ENCODE data around the gene KIF18A.

KIF18A gene

GRCh38 chr11:28043930-28044709 is 63.8 kb downstream of the KIF18A start:
- no peak for DNase-seq (ENCODE audit: low read depth in 2 of 2)

DNA sequence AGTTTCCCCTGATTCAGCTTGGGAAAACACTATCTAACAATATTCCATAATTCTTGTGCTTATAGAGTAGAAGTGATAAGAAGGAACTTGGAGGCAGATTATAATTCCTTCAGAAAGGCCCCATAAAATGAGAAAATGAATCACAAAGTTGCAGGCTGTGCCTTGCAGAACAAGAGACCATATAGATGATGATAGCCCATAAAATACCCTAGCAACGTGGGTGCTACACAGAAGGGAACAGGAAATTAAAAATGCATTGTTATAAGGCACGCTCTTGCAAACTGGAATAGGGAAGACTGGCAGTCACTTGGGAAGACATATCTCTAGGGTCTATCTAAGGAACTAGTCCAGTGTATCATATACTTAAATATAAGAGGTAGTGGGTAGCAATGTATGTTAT is 67.6 kb downstream of the KIF18A start:
- DNase-seq (ENCODE audit: low read depth in 2 of 2): no peak

DNA sequence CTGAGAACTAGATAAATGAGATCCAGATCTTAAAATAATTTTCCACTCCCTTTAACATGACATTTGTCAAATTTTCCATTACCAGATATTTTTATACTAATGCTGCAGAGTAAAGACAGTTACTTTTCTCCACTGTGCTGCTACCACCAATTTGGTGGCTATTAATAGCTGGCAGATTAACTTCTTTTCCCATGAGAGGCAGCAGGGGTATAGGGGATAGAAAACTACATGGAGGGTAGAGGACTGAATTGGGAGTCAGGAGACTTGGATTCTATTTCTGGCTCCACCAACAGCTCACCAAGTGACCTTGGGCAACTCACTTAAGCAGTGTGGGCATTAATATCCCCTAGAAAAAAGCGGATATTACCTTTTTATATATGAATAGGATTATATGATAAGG is 69.2 kb downstream of the KIF18A start:
- no peak for DNase-seq (ENCODE audit: low read depth in 2 of 2)

DNA sequence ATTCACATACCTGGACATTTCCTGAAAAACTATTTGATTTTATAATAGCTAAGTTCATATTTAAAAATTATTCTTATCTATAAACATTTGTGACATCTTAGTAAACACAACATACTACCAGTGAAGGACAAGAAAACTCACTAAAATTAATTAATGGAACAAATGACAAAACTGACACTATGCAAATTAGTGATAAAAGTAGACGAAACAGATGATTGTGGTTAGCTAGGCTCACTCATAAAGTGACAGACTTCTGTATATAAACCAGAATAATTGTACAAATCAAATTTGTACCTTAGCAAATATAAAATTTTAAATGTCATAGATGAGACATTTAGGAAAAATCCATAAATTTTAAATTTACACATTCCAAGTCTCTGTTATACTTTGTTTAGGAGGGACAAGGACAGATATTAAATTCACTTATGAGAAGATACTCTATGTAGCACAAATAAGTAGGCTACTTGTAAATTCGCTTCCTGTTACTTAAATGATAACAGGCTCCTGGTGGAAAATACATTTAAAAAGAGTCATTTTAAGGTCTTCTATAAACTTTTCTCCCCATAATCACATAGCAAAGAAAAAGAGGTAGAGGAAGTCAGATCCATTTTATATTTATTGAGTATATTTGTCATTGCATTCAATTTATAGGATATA is 81.2 kb downstream of the KIF18A start:
- no peak for DNase-seq (ENCODE audit: low read depth in 2 of 2)

GRCh38 chr11:28017816-28018215 is 90.1 kb downstream of the KIF18A start:
- no peak for DNase-seq (ENCODE audit: low read depth in 2 of 2)

GRCh38 chr11:28011813-28012212 is 96.1 kb downstream of the KIF18A start:
- no peak for DNase-seq (ENCODE audit: low read depth in 2 of 2)

DNA sequence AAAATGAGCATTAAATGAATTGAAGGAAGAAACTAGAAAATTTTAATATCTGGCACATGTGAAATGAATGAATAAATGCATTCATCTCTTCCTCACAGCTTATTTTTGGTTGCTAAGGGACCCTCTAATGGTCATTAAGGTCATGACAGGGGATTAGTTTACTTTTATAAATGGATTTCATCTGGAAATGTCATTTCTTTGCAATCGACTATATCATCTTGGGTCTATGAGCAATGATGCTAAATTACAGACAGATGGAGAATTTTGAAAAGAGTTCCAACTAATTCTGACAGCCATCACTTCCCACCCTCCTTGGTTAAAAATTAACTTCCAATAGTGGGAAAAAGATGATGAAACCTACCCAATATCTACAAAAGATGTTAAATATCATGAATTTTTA is 98.0 kb downstream of the KIF18A start:
- no peak for DNase-seq (ENCODE audit: low read depth in 2 of 2)

- DNase-seq (ENCODE audit: low read depth in 2 of 2): no peak
Measured at GRCh38 chr11:28009388-28009787, 98.6 kb downstream of the KIF18A start.

DNA sequence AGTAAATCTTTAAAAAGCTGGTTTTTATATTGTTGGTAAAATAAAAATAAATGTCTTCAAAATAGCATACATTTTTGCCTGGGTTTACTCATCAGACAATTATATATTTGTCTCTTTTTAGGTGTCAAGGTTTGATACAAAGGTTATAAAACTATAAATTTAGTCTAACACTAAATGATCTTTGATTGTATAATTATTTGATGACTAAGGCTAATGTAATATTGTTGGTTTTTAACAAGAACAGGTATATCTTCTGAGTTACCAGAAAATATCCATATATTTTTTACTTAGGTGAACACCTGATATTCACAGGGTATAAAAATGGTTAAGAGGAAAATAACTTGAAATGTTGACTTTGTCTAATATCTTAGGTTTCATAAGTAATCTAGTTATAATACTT is 104.3 kb downstream of the KIF18A start:
- no peak for DNase-seq (ENCODE audit: low read depth in 2 of 2)

DNA sequence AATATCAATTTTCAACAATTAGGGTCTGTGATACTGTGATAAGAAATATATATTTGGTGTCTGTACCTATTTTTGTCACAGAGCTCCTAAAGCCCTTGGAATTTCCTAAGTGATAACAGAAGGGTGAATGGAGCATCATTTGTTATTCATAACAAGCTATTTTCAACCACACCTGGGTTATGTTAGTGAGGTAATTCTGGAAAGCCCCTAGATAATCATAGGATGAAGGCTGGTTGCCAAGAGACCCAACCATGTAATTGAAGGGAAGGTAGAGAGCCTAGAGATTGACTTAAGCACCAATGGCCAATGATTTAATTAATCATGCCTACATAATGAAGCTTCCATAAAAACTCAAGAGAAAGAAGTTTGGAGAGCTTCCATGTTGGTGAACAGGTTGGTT is 109.4 kb downstream of the KIF18A start:
- DNase-seq (ENCODE audit: low read depth in 2 of 2): no peak

DNA sequence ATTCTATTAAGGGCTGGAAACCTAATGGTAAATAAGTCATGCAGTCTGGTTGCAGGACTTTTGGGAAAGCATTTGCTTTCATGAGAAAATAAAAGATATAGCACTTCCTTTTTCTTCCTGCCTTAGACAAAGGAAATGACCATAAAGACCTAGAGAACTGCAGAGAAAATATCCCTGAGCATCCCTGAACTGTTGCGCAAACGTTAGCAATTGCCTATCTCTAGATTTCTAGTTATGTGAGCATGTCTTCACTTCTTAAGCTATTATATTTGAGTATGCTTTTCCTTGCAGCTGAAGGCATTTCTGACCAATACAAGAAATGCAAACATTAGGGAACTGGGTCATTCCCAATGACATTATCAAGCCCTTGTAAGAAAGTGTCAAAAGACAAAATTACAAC is 110.6 kb downstream of the KIF18A start:
- no peak for DNase-seq (ENCODE audit: low read depth in 2 of 2)

DNA sequence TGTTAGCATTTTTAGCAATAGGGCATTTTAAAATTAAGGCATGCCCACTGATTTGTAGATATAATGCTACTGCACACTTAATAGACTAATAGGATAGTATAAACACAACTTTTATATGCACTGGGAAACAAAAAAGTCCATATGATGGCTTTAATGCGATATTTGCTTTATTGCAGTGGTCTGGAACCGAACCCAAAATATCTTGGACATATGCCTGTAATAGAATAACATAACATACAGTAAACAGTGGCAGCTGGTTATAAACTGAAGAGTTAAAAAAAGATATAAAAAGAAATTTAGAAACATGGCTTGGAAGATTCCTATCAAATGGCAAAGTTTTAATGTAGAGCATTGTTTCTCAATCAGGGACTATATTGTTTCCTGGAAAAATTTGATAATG is 111.9 kb downstream of the KIF18A start:
- no peak for DNase-seq (ENCODE audit: low read depth in 2 of 2)

DNA sequence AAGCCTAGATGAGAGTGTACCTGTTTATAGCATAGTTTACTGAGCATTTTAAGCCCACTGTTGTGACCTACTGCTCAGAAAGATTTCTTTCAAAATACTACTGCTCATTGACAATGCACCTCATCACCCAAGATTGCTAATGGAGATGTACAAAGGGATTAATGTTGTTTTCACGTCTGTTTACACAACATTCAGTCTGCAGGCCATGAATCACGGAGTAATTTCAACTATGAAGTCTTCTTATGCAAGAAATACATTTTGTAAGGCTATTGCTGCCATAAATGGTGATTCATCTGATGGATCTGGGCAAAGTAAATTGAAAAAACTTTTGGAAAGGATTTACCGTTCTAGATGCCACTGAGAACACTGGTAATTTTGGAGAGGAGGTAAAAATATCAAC is 112.9 kb downstream of the KIF18A start:
- no peak for DNase-seq (ENCODE audit: low read depth in 2 of 2)

DNA sequence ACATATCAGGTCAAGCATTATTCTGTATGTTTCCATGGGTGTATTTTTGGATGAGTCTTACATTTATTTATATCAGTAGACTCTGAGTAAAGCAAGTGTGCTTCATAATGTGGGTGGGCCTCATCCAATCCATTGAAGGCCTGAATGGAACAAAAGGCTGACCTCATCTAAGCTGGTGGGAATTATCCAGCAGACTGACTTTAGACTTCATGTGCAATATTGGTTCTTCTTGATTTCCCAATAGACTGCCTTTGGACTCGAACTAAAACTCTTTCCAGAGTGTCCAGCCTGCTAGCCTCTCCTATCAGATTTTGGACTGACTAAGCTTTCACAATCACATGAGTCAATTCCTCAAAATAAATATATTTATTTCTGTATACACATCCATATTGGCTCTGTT is 116.2 kb downstream of the KIF18A start:
- DNase-seq (ENCODE audit: low read depth in 2 of 2): no peak

DNA sequence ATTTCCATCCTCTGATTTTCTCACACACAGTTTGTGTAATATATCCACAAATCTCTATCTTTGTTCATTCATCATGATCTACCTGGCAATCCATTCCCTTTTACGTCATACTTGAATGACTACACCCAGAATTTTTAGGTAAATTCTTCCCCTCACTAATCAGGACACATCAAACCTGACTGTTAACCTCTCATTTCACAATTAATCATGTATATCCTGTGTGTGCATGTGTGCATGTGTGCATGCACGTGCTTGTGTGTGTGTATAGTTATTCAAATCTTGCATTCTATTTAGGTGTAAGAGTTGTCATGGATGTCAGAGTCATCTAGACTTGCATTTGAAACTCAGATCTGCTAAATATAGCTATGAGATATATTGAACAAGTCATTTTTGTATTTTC is 130.4 kb downstream of the KIF18A start:
- DNase-seq (ENCODE audit: low read depth in 2 of 2): no peak

GRCh38 chr11:27977031-27977430 is 130.9 kb downstream of the KIF18A start:
- no peak for DNase-seq (ENCODE audit: low read depth in 2 of 2)

- DNase-seq (ENCODE audit: low read depth in 2 of 2): no peak
Measured at GRCh38 chr11:27976262-27976661, 131.7 kb downstream of the KIF18A start.

- DNase-seq (ENCODE audit: low read depth in 2 of 2): no peak
Measured at GRCh38 chr11:27973851-27974536, 134.0 kb downstream of the KIF18A start.

DNA sequence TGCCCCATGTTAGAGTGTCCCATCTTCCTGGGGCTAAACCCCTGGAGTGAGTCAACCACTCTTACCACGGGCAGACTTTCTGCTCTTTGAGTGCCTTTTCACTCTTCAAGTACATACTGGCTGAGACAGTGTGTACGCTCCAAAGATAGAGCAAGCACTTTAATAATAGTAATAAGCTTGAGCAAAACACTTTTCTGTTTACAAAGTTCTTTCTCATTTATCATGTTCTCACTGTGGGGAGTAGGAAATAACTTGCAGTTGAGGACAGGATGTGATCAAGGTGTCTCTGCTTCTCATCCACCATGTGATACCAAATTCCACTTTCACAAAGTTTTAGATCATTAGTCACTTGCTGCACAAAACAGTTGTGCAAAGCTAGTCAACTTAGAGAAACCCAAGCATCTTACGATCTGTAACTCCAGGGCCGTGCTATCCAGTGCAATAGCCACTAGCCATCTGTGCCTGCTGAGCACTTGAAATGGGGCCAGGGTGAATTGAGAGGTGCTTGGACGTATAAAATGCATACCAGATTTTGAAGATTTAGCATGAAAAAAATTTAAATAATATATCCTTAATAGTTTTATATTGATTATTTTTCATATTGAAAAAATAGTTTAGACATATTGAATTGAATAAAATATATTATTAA is 135.3 kb downstream of the KIF18A start:
- DNase-seq (ENCODE audit: low read depth in 2 of 2): no peak

- no peak for DNase-seq (ENCODE audit: low read depth in 2 of 2)
Measured at GRCh38 chr11:27971171-27971570, 136.8 kb downstream of the KIF18A start.

All from stimulated activated CD8-positive, alpha-beta memory T cell treated with anti-CD3 and anti-CD28 coated beads, Interleukin-2, amount 100 ng/mL, for 1 hour (primary cell).